IMR-90 (cell line): ENCODE results near the gene AP3B1. TPM values are rescaled to one million over a fixed set of nuclear protein-coding genes. Genes with fewer than 3 reads are reported as not detected.

Experiments
- ATAC-seq: fragments of 200-7000 bp; cut with Tn5 transposase; 2 replicates; pipeline ENCODE4 v1.9.1; 2020; ENCODE audit warnings: low read depth, mild to moderate bottlenecking, moderate library complexity
- BruUV-seq: library from RNA; stranded (reverse); fragments of 400-500 nt; replicated peaks from 2 replicates; lab custom pipeline; 2021; lab: Mats Ljungman, UMichigan
- CTCF ChIA-PET: fragments of 300-600 bp; formaldehyde crosslinking; extraction: SDS; loops from one replicate; lab custom pipeline; 2021; ENCODE audit warnings: antibody characterized with exemption; lab: Yijun Ruan, JAX
- POLR2A ChIA-PET: fragments of 300-600 bp; sonication (Branson Sonifier 250); formaldehyde crosslinking; loops from one replicate; lab custom pipeline; 2022; ENCODE audit warnings: antibody characterized with exemption; ENCODE audit not compliant: unreplicated experiment; lab: Charles Lee
- DNase-seq: peaks from one replicate; pipeline ENCODE4 v3.0.0; 2013
- H2AFZ ChIP-seq: replicated peaks from 2 replicates; pipeline ENCODE3; 2013; ENCODE audit warnings: low read length, mild to moderate bottlenecking; ENCODE audit not compliant: poor library complexity
- H2AK5ac ChIP-seq: 2 replicates; pipeline ENCODE4 v1.6.1; 2013; ENCODE audit warnings: low read depth, low read length, inconsistent platforms
- H2AK9ac ChIP-seq: replicated peaks from 2 replicates; pipeline ENCODE3; 2013; ENCODE audit warnings: mild to moderate bottlenecking, low read depth, low read length, moderate library complexity; ENCODE audit not compliant: poor library complexity
- H2BK120ac ChIP-seq: 2 replicates; pipeline ENCODE4 v1.6.1; 2013; ENCODE audit warnings: low read depth, low read length, inconsistent platforms
- H2BK15ac ChIP-seq: 3 replicates; pipeline ENCODE4 v1.6.1; 2013; ENCODE audit warnings: low read depth, low read length, inconsistent platforms
- H2BK20ac ChIP-seq: 2 replicates; pipeline ENCODE4 v1.6.1; 2013; ENCODE audit warnings: low read depth, mild to moderate bottlenecking, inconsistent platforms, low read length, moderate library complexity
- H2BK5ac ChIP-seq: 2 replicates; pipeline ENCODE4 v1.6.1; 2013; ENCODE audit warnings: mild to moderate bottlenecking, low read depth, low read length, inconsistent platforms; ENCODE audit not compliant: poor library complexity, severe bottlenecking
- H3K14ac ChIP-seq: replicated peaks from 2 replicates; pipeline ENCODE4 v1.6.1; 2013; ENCODE audit warnings: low read depth, low read length, inconsistent platforms
- H3K18ac ChIP-seq: 2 replicates; pipeline ENCODE4 v1.6.1; 2013; ENCODE audit warnings: low read depth, low read length, control low read depth
- H3K23ac ChIP-seq: 2 replicates; pipeline ENCODE4 v1.6.1; 2013; ENCODE audit warnings: low read depth, low read length, inconsistent platforms
- H3K27ac ChIP-seq: 2 replicates; pipeline ENCODE4 v1.5.1; 2013; ENCODE audit warnings: mild to moderate bottlenecking, control low read depth, low read length; ENCODE audit not compliant: insufficient read depth
- H3K27me3 ChIP-seq: 2 replicates; pipeline ENCODE4 v1.6.1; 2013; ENCODE audit warnings: low read length; ENCODE audit not compliant: control insufficient read depth, insufficient read depth
- H3K36me3 ChIP-seq: 2 replicates; pipeline ENCODE4 v1.6.1; 2013; ENCODE audit warnings: low read length, mixed read lengths; ENCODE audit not compliant: control insufficient read depth, insufficient read depth
- H3K4ac ChIP-seq: 2 replicates; pipeline ENCODE4 v1.6.1; 2013; ENCODE audit warnings: low read depth, low read length, inconsistent platforms
- H3K4me1 ChIP-seq: 2 replicates; pipeline ENCODE4 v1.6.1; 2013; ENCODE audit warnings: low read length, mixed read lengths; ENCODE audit not compliant: control insufficient read depth, insufficient read depth
- H3K4me2 ChIP-seq: 2 replicates; pipeline ENCODE4 v1.6.1; 2013; ENCODE audit warnings: low read depth, mild to moderate bottlenecking, control low read depth, low read length, moderate library complexity
- H3K4me3 ChIP-seq: 2 replicates; pipeline ENCODE4 v1.5.1; 2013; ENCODE audit warnings: low read depth, mild to moderate bottlenecking, control low read depth, low read length, moderate library complexity; ENCODE audit not compliant: insufficient read depth
- H3K56ac ChIP-seq: 2 replicates; pipeline ENCODE4 v1.6.1; 2013; ENCODE audit warnings: low read length, inconsistent platforms; ENCODE audit not compliant: insufficient read depth; ENCODE audit errors: extremely low read depth
- H3K79me1 ChIP-seq, 2 experiments: 2 replicates each; pipeline ENCODE4 v1.6.1; 2013; ENCODE audit warnings: low read length in 2 of 2, inconsistent platforms in 1 of 2, low read depth in 1 of 2
- H3K9ac ChIP-seq: 2 replicates; pipeline ENCODE4 v1.6.1; 2013; ENCODE audit warnings: low read depth, low read length, control low read depth
- H3K9me1 ChIP-seq: 2 replicates; pipeline ENCODE4 v1.6.1; 2013; ENCODE audit warnings: low read length, inconsistent platforms; ENCODE audit not compliant: insufficient read depth
- H3K9me3 ChIP-seq: 2 replicates; pipeline ENCODE4 v1.6.1; 2013; ENCODE audit warnings: low read length; ENCODE audit not compliant: control insufficient read depth, insufficient read depth
- H4K20me1 ChIP-seq: 2 replicates; pipeline ENCODE4 v1.6.1; 2013; ENCODE audit warnings: low read length, inconsistent platforms; ENCODE audit not compliant: insufficient read depth
- H4K5ac ChIP-seq: 2 replicates; pipeline ENCODE4 v1.6.1; 2013; ENCODE audit warnings: mild to moderate bottlenecking, low read depth, low read length, control low read depth
- H4K8ac ChIP-seq, 2 experiments: 2 replicates each; pipeline ENCODE4 v1.6.1; 2013; ENCODE audit warnings: low read depth in 2 of 2, low read length in 2 of 2, control low read depth in 1 of 2, inconsistent platforms in 1 of 2
- H4K91ac ChIP-seq: 2 replicates; pipeline ENCODE4 v1.6.1; 2013; ENCODE audit warnings: low read depth, low read length, inconsistent platforms; ENCODE audit not compliant: insufficient read depth
- CEBPB ChIP-seq: IDR thresholded peaks from 2 replicates; pipeline ENCODE4 v1.6.1; 2012; ENCODE audit warnings: low read depth, low read length, improper control_type of control experiment
- CHD1 ChIP-seq: IDR thresholded peaks from 2 replicates; pipeline ENCODE4 v1.6.1; 2012; ENCODE audit warnings: low read depth, low read length, improper control_type of control experiment
- MAFK ChIP-seq: IDR thresholded peaks from 2 replicates; pipeline ENCODE4 v1.6.1; 2012; ENCODE audit warnings: low read depth, low read length, improper control_type of control experiment
- MXI1 ChIP-seq: IDR thresholded peaks from 2 replicates; pipeline ENCODE4 v1.6.1; 2012; ENCODE audit warnings: low read depth, mild to moderate bottlenecking, low read length, moderate library complexity, borderline replicate concordance
- NFE2L2 ChIP-seq: fragments of 150-350 bp; IDR thresholded peaks from 2 replicates; pipeline ENCODE4 v1.6.1; 2016; ENCODE audit warnings: low read depth, mild to moderate bottlenecking, low read length
- RAD21 ChIP-seq: IDR thresholded peaks from 2 replicates; pipeline ENCODE4 v1.6.1; 2012; ENCODE audit warnings: low read length, improper control_type of control experiment
- RCOR1 ChIP-seq: IDR thresholded peaks from 2 replicates; pipeline ENCODE4 v1.6.1; 2012; ENCODE audit warnings: mild to moderate bottlenecking, low read length, improper control_type of control experiment; ENCODE audit not compliant: insufficient replicate concordance
- RFX5 ChIP-seq: IDR thresholded peaks from 2 replicates; pipeline ENCODE4 v1.8.0; 2012; ENCODE audit warnings: low read depth, mild to moderate bottlenecking, low read length, moderate library complexity
- WGBS, 2 experiments: methylation state at CpG; one replicate each; pipeline versions ENCODE4 v1.1.5 to v1.1.7; 2013; ENCODE audit warnings: missing lambda C conversion rate in 2 of 2; ENCODE audit not compliant: insufficient read length in 1 of 2; ENCODE audit errors: extremely low coverage in 2 of 2; 5-methylcytosine and 5-hydroxymethylcytosine counted together
- dilution Hi-C: fragments of 300-500 bp; cut with HindIII; formaldehyde crosslinking; loops from one replicate; pipeline ENCODE4 v1.14.3; 2018; ENCODE audit warnings: low sequenced_read_pairs; ENCODE audit not compliant: unreplicated experiment
- in situ Hi-C: fragments of 300-500 bp; cut with MboI; formaldehyde crosslinking; loops from 3 replicates; pipeline ENCODE4 v1.14.3; 2019; ENCODE audit warnings: low sequenced_read_pairs, inconsistent platforms, mixed read lengths
- intact Hi-C: fragments of 100-400 bp; cut with micrococcal nuclease; formaldehyde crosslinking; loops from 2 replicates; pipeline ENCODE4 v1.10.0; 2022
- polyA plus RNA-seq, 3 experiments: library from polyadenylated mRNA; depleted of rRNA; stranded (reverse); fragments of >200 nt; gene quantifications; 2 replicates each; pipeline ENCODE4 v1.2.3, GENCODE V29; 2012; ENCODE audit warnings: low replicate concordance in 1 of 3
- total RNA-seq: library from RNA; depleted of rRNA; stranded (reverse); fragments of >200 nt; gene quantifications from 2 replicates; pipeline ENCODE4 v1.2.3, GENCODE V29; 2012
- TF ChIP-seq, protein P1 (sequence below): conservative IDR thresholded peaks from 2 replicates; pipeline ENCODE4 v1.5.1; 2012; ENCODE audit warnings: mild to moderate bottlenecking, low read depth, low read length, improper control_type of control experiment
- TF ChIP-seq, protein P2 (sequence below): fragments of 150-350 bp; IDR thresholded peaks from 2 replicates; pipeline ENCODE4 v1.6.1; 2016; ENCODE audit warnings: low read depth, mild to moderate bottlenecking, low read length, moderate library complexity, borderline replicate concordance

Gene AP3B1
- total and polyA plus RNA-seq, 2 of the 4 experiments (the other 2 are of a cell fraction): 33.1 to 59.0 TPM

DNA sequence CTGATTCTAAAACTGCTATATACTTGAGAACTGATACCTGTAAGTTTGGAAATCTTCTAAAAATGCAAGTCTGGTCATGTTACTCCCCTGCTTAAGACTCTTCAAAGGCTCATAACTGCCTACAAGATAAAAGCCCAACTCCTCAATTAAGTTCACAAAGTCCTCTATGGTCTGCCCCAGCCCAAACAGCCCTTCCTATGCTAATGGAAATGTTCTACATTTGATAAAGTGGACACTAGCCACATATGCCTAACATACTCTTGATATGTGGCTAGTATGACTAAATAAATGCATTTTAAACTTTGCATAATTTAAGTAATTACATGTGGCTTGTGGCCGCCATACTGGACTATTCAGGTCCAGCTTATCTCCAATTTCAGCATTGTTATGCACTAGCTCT, 204.5 kb downstream of the AP3B1 start:
- in situ Hi-C loops (no loop called here), intact Hi-C loops (no loop called here), dilution Hi-C loops (no loop called here)
- Histone ChIP-seq H3K79me1 (peaks cover 0 to 3% of the 10 kb centered on the region in 2 experiments; a peak in 2 of 4 replicates), H3K4me2 (no peak overlapping the region), H3K9me1 (no peaks in the 10 kb centered on the region), H3K56ac (no peak overlapping the region), H2BK120ac (no peak overlapping the region), H4K8ac (no peak overlapping the region), H4K20me1 (no peaks in the 10 kb centered on the region), H3K14ac (no peak overlapping the region), H2BK20ac (no peak overlapping the region), H3K4ac (no peak overlapping the region), H2AK5ac (no peak overlapping the region), H3K36me3 (peaks cover 10% of the 10 kb centered on the region; the same call in 1 of the 2 replicates), H2AFZ (no peak overlapping the region), H3K27me3 (no peaks in the 10 kb centered on the region), H2BK5ac (no peak overlapping the region), H3K18ac (no peak overlapping the region), H4K5ac (no peak overlapping the region), H3K23ac (no peak overlapping the region), H2AK9ac (no peak overlapping the region), H3K4me3 (no peak overlapping the region), H4K91ac (no peak overlapping the region), H3K9me3 (no peaks in the 10 kb centered on the region), H3K9ac (no peak overlapping the region), H2BK15ac (no peak overlapping the region), H3K4me1 (no peaks in the 10 kb centered on the region), H3K27ac (no peak overlapping the region)
- ATAC-seq: no peak
- WGBS, 2 experiments: no CpG with 5 or more reads among the region's 1 CpG
- ChIA-PET CTCF (no interaction called here), POLR2A (no interaction called here)
- DNase-seq: no peak
- TF ChIP-seq, protein P1, sequence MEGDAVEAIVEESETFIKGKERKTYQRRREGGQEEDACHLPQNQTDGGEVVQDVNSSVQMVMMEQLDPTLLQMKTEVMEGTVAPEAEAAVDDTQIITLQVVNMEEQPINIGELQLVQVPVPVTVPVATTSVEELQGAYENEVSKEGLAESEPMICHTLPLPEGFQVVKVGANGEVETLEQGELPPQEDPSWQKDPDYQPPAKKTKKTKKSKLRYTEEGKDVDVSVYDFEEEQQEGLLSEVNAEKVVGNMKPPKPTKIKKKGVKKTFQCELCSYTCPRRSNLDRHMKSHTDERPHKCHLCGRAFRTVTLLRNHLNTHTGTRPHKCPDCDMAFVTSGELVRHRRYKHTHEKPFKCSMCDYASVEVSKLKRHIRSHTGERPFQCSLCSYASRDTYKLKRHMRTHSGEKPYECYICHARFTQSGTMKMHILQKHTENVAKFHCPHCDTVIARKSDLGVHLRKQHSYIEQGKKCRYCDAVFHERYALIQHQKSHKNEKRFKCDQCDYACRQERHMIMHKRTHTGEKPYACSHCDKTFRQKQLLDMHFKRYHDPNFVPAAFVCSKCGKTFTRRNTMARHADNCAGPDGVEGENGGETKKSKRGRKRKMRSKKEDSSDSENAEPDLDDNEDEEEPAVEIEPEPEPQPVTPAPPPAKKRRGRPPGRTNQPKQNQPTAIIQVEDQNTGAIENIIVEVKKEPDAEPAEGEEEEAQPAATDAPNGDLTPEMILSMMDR: no peak
- TF ChIP-seq RAD21 (no peak), NFE2L2 (no peak), MXI1 (no peak), RCOR1 (no peak), CEBPB (no peak), MAFK (no peak), CHD1 (no peak), RFX5 (no peak)
- TF ChIP-seq, protein P2, sequence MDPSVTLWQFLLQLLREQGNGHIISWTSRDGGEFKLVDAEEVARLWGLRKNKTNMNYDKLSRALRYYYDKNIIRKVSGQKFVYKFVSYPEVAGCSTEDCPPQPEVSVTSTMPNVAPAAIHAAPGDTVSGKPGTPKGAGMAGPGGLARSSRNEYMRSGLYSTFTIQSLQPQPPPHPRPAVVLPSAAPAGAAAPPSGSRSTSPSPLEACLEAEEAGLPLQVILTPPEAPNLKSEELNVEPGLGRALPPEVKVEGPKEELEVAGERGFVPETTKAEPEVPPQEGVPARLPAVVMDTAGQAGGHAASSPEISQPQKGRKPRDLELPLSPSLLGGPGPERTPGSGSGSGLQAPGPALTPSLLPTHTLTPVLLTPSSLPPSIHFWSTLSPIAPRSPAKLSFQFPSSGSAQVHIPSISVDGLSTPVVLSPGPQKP: no peak
- no TSS peak for BruUV-seq
